ENCODE results near the gene LMBR1.
A peak's percentile ranks its signal among the peaks of the same experiment; 100 is the strongest.
"Not testable (repeated sequence)": the region's sequence is repeated elsewhere in the genome, so short reads cannot be mapped to it uniquely, and the experiment has no call there.

Gene LMBR1

GRCh38 chr7:156843582-156843981 is 49.4 kb downstream of the LMBR1 start:
- DNase-seq, result not testable (repeated sequence)

GRCh38 chr7:156843157-156843556 is 49.8 kb downstream of the LMBR1 start:
- DNase-seq, result no peak

DNA sequence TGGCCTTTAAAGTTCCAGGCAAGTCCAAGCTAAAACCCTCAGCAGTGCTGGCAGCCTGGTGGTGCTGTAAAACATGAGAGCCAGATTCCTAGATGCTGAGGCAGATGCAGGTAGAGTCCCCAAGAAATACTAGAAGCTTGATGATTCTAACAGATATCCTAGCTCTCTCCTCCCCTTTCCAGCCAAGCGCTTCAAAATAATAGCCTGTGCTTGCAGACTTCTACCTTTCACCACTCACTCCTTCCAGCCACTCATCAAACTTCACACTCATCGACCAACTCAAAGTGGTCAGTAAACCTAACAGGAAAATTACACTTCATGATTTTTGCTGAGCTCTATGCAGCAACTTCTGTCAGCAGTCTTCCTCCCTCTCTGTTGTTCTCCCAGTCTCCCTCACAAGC is 50.2 kb downstream of the LMBR1 start:
- DNase-seq, result no peak

DNA sequence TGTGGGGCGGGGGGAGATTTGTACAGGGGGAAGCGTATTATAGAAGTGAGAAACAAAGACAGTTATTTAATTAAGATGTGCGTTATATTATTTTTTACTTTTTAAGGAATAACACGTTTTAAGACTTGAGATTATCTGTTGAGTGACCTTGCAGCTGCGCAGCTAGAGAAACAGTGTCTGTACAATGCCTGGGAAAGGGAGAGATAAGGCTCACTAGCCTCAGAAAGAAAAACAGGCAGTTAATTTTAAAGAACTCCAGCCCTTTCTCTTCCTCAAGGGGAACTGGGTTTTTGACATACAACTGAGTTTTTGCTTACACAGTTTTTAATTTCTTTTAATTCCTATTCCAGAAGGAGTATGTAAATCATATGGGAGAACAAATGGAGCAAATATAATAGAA is 50.7 kb downstream of the LMBR1 start:
- DNase-seq, result no peak

DNA sequence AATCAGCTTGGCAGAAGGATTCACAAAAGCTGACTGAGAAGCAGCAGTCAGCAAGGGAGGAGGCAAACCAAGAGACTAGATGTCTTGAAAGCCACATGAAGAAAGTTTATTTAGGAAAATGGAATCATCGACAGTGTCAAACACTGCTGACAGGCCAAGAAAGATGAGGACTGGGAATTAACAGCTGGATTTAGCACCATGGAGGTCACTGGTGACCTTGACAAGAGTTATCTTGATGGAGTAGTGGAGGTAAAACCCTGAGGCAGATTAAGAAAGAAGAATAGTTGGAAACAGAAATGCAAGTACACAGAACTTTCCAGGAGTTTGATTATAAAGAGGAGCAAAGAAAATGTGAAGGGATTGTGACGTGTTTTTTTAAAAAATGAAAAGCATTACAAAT is 51.5 kb downstream of the LMBR1 start:
- no peak for DNase-seq

DNA sequence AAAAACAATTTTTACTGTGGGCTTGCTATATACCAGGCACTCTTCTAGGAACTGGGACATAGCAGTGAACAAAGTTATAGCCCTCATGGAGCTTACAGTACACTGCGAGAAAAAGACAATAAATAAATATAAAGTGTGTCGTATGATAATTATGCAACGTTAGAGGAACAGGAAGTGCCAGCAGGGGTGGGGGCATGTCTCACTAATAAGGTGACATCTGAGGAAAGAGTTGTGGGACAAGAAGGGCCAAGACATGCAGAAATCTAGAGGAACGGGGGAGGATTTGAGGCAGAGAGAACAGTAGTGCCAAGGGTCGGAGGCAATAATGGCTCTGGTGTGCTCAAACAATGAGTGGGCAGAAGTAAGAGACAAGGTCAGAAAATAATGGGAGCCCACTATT is 52.8 kb downstream of the LMBR1 start:
- DNase-seq, result no peak

DNA sequence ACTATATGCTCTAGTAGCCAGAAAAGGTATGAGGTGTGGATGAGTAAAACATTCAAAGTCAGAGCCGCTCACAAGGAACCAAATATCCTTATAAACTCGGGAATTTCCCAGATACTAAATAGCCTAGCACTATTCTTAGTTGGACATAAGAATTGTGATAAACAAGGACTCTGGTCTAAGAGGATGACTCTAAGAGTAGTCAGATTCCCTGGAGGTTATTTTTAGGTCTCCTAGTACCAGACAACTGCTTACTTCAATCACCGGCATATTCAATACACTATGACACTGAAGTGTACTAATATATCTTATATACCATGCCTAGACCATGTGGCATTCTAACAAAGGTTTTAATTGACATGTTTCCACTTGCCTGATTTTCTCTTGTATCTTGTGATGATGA is 56.5 kb downstream of the LMBR1 start:
- DNase-seq, result no peak

GRCh38 chr7:156834462-156834861 is 58.5 kb downstream of the LMBR1 start:
- DNase-seq, result no peak

- no peak for DNase-seq
Observed at GRCh38 chr7:156833312-156833711, 59.7 kb downstream of the LMBR1 start.

GRCh38 chr7:156832195-156832877 is 60.6 kb downstream of the LMBR1 start:
- no peak for DNase-seq

DNA sequence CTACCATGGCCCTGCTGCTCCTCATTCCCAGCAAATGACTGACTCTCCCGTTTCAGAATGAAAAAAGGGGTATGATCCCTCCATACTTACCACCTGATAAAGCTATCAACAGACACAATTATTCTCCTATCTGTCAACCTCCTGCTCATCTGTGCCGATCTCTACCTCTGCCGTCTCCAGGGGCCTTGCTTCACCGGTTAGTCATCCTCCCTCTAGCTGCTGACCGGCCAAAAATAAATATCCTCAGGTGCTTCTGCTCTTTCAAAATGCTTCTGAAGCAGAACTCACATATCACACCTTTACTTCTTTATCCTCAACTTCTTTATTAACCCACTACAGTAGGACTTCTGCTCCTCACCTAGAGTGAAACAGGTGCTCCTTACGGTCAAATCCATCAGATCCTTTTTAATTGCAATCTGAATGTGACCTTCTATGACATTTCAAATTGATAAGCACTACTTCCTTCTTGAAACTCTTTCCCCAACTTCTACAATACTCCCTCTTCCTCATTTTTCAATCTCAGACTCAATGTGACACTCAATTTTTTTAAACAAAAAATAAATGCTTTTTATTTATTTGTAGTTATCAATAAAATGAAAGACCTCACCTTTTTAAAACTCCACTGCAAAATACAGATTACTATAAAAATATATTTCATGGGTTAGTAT is 63.2 kb downstream of the LMBR1 start:
- DNase-seq, result no peak

DNA sequence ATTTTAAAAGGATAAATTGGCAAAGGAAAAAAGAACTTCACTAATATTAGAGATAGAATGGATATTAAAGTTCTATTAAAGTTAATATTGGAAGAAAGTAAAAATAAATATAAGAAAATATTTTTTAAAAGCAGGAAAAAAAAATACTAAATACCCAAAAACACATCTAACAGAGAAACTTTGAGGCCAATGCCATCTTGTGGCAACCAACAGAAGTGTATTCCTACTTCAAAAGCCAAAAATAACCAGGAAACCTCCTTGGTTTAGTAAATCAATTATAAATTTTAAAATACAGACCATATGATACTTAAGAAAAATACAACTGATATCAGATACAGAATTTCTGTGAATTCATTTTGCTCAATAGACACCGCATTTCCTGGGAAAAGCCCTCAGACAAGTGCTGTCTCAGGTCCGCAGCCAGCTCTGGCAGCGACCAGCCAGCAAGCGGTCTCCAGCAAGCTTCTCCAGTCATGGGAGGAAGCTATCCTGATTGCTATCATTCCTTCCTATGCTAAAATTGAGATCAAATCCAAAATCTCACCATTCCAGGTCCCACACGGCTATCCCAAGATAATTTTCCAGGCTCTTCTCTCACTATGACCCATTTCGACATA is 65.3 kb downstream of the LMBR1 start:
- no peak for DNase-seq

GRCh38 chr7:156823435-156823834 is 69.5 kb downstream of the LMBR1 start:
- no peak for DNase-seq

- no peak for DNase-seq
Observed at GRCh38 chr7:156820445-156821063, 72.4 kb downstream of the LMBR1 start.

GRCh38 chr7:156819733-156820295 is 73.2 kb downstream of the LMBR1 start:
- DNase-seq, result no peak

DNA sequence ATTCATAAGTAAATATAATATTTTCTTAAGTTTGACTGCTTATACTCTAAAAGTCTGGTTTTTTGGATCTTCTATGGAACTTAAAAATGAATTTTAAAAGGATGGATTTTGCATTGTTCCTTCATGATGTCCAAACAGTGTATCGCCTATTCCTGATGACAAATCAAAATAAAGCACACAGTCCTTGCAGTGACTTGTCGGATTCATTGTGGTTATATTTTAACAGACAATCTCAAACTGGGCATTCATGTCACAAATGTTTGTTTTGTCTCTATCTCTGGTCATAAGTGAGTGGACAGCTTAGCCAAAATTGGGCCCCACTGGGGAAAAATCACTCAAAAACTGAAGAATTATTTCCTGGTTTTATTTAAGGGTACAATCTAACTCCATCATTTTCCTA is 74.8 kb downstream of the LMBR1 start:
- no peak for DNase-seq

GRCh38 chr7:156816943-156817572 is 75.9 kb downstream of the LMBR1 start:
- DNase-seq, result peak; percentile 18

- DNase-seq, result no peak
Observed at GRCh38 chr7:156811706-156812105, 81.3 kb downstream of the LMBR1 start.

GRCh38 chr7:156803656-156804055 is 89.3 kb downstream of the LMBR1 start:
- not testable (repeated sequence) for DNase-seq

DNA sequence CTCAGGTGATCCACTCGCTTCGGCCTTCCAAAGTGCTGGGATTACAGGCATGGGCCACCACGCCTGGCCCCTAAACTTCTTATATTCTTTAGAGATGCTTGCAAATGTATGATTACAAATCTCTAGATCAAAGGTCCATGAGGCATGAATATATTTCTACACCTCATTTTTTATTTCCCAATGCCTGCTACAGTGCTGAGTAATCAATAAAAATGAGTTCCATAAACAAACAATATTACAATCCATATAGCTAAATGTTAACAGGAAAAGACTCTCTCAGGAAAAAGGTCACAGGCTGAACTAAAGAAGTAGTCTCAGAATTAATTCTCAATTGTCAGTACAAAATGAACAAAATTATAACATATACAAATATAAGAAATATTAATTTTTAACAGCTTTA is 90.8 kb downstream of the LMBR1 start:
- no peak for DNase-seq

DNA sequence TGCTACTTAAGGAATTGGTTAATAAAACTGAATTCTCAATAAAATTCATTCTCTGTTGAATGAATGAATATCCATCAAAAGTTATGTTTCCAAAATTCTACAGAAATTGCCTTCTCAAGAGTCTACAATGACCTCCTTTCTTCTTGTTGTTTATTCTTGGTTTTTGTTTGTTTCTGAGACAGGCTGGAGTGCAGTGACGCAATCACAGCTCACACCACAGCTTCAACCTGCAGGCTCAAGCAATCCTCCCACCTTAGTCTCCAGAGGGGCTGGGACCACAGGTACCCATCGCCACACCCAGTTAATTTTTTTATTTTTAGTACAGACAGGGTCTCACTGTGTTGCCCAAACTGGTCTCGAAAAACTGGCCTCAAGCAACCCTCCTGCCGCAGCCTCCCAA is 97.6 kb downstream of the LMBR1 start:
- no peak for DNase-seq

DNA sequence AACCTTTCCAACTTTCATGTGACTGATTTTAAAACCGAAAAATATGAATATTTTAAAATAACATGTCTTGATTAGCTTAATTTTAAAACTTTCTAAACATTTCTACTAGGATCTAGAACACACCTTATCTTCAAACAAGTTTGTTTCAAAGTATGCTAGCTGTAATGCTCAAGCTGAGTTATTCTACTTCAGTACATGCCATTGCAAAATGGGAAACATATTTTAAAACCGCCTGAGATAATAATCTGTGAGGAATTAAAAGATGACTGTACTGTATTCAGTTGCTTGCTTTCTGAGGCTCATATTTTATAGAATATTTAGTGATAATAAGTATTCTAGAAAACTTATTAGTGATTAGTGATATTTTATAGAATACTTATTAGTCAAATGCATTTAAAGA is 99.6 kb downstream of the LMBR1 start:
- no peak for DNase-seq

DNA sequence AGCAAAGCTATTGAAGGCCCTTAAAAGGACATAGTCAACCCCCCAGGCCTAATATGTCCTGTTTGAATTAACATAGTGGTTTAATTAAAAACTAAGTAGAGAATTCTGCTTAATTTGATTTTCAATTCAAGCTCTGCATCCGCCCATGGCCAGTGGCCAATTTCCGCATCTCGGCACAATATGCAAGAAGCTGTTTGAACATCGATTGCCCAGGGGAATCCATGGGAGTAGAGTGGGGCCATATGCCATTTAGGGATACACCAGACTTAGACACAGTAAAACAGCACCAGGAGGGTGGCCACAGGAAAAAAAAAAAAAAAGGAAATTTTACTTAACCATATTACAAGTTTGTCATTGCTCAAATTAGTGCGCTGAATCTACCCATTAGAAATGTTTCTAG is 100.4 kb downstream of the LMBR1 start:
- no peak for DNase-seq
